ENCODE measurements around the gene GBP1.
"Not testable (repeated sequence)": the region's sequence is repeated elsewhere in the genome, so short reads cannot be mapped to it uniquely, and the experiment has no call there.

The GBP1 gene

DNA sequence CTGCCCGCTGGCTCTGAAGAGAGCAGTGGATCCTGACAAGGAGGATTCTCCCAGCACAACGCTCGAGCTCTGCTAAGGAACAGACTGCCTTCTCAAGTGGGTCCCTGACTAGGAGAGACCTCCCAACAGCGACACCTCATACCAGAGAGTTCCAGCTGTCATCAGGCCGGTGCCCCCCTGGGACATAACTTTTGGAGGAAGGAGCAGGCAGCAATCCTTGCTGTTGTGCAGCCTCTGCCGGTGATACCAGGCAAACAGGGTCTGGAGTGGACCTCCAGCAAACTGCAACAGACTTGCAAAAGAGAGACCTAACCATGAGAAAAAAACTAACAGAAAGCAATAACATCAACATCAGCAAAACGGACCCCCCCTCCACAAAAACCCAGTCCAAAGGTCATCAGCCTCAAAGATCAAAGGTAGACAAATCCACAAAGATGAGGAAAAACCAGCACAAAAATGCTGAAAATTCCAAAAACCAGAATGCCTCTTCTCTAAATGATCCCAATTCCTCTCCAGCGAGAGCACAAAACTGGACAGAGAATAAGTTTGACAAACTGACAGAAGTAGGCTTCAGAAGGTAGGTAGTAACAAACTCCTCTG, 7.6 kb upstream of the GBP1 start:
- H3K9me3 Mint-ChIP-seq, H3K27me3 Mint-ChIP-seq, H3K27ac Mint-ChIP-seq, H3K4me3 Mint-ChIP-seq, H3K36me3 Mint-ChIP-seq: not testable (repeated sequence)
- peaks cover 28% of the 10 kb centered on the region for H3K4me1 Mint-ChIP-seq

DNA sequence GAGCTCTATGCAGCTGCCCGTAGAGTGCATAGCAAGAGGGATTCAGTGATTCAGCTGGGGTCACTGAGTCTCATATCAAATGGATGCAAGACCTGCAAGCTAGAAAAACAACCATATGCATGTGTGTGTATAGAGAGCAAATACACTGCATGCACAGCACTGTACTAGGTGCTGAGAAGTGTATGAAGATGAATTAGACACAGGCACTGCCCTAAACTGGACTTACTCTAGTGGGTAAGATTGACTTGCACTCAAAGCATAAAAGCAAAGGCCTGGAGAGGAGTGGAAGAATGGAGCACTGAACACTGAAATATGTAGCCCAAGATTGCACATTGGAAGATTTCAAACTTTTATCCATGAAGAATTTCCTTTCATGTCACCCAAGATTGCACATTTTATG, 5.5 kb upstream of the GBP1 start:
- Mint-ChIP-seq H3K4me1 (peaks cover 30% of the 10 kb centered on the region), H3K36me3 (peaks cover 9% of the 10 kb centered on the region), H3K27ac (peak overlapping the region; percentile 99), H3K27me3 (no peaks in the 10 kb centered on the region), H3K4me3 (peak overlapping the region; percentile 93), H3K9me3 (peaks cover 5% of the 10 kb centered on the region)

DNA sequence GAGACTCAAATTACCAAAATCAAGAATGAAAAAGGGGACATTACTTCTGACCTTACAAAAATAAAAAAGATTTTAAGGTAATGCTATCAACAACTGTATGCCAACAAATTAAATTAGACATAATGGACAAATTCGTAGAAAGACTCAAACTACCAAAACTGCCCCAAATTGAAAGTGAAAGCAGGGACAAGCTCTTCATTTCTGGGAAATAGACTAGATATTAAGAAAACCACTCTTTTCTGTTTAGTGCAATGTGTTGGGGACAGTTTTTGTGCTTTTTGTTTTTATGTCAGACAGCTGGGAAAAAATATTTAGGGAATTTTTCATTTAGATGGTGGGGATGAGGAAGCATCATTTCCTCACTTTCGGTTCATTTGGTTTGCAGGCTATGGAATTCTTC, 4.9 kb upstream of the GBP1 start:
- peaks cover 9% of the 10 kb centered on the region for H3K36me3 Mint-ChIP-seq
- no peaks in the 10 kb centered on the region for H3K27me3 Mint-ChIP-seq
- H3K9me3 Mint-ChIP-seq: peaks cover 5% of the 10 kb centered on the region
- H3K27ac Mint-ChIP-seq: peak overlapping the region; percentile 99
- peak overlapping the region; percentile 93 for H3K4me3 Mint-ChIP-seq
- peaks cover 35% of the 10 kb centered on the region for H3K4me1 Mint-ChIP-seq

DNA sequence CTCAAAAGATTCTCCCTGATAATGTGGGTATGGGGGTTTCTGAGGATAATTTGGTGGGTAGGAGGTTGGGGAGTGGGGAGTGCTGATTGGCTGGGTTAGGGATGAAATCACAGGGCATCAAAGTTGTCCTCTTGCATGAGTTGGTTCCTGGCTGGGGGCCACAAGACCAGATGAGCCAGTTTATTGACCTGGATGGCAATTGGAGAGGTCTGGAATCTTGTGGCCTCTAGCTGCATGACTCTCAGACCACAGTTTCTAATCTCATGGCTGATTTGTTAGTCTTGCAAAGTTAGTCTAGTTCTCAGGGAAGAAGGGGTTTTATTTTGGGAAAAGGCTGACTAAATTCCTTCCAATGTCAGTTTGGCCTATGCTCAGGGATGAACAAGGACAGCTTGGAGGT, 3.3 kb upstream of the GBP1 start:
- Mint-ChIP-seq H3K4me3 (no peak overlapping the region), H3K27ac (peak overlapping the region; percentile 9), H3K36me3 (peaks cover 10% of the 10 kb centered on the region), H3K27me3 (no peaks in the 10 kb centered on the region), H3K9me3 (peaks cover 5% of the 10 kb centered on the region), H3K4me1 (peaks cover 44% of the 10 kb centered on the region)

DNA sequence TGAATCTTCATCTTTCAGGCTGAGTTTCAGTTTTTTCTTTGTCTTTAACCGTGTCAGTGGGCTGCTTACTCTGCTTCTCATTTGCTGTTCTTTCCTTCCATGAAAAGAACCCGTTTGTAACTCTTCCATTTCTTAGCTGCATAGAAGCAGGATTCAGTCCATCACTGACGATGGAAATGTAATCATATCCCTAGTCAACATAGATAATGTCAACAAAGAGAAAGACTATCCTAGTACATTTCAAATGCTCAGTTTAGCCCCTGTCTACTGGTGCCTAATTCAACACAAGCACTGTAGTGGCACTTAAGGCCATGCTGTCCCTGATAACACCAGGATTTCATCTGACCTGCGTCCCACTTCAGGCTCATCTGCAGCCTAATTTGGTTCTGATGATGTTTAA, 376 bp downstream of the GBP1 start:
- no peaks in the 10 kb centered on the region for H3K9me3 Mint-ChIP-seq
- H3K4me3 Mint-ChIP-seq: peak overlapping the region; percentile 94
- peak overlapping the region; percentile 99 for H3K27ac Mint-ChIP-seq
- peaks cover 36% of the 10 kb centered on the region for H3K36me3 Mint-ChIP-seq
- H3K27me3 Mint-ChIP-seq: no peaks in the 10 kb centered on the region
- peaks cover 65% of the 10 kb centered on the region for H3K4me1 Mint-ChIP-seq

GRCh38 chr1:89063094-89063493, 1.9 kb downstream of the GBP1 start:
- Mint-ChIP-seq H3K9me3 (no peaks in the 10 kb centered on the region), H3K4me3 (peak overlapping the region; percentile 94), H3K4me1 (peaks cover 57% of the 10 kb centered on the region), H3K36me3 (peaks cover 39% of the 10 kb centered on the region), H3K27me3 (no peaks in the 10 kb centered on the region), H3K27ac (peak overlapping the region; percentile 99)

- H3K4me3 Mint-ChIP-seq: peak overlapping the region; percentile 94
- H3K27ac Mint-ChIP-seq: peak overlapping the region; percentile 33
- H3K9me3 Mint-ChIP-seq: no peaks in the 10 kb centered on the region
- H3K36me3 Mint-ChIP-seq: peaks cover 46% of the 10 kb centered on the region
- no peaks in the 10 kb centered on the region for H3K27me3 Mint-ChIP-seq
- H3K4me1 Mint-ChIP-seq: peaks cover 48% of the 10 kb centered on the region
Observed at GRCh38 chr1:89060091-89060490, 4.9 kb downstream of the GBP1 start.

DNA sequence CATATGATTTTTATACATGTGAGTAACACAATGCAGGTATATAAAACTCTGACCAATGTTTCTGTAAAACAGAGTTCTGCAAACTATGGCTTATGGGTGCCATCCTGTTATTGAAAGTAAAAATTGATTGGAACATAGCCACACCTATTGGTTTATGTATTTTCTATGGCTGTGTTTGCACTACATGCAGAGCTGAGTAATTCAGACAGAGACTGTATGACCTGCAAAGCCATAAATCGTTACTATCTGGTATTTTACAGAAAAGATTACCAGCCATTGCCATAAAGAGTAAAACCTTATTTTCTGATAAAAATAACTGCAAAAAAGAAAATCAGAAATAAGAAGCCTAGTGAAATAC, 13.1 kb downstream of the GBP1 start:
- H3K27me3 Mint-ChIP-seq: no peaks in the 10 kb centered on the region
- peaks cover 31% of the 10 kb centered on the region for H3K36me3 Mint-ChIP-seq
- H3K4me1 Mint-ChIP-seq: peaks cover 8% of the 10 kb centered on the region
- no peak overlapping the region for H3K27ac Mint-ChIP-seq
- no peak overlapping the region for H3K4me3 Mint-ChIP-seq
- no peaks in the 10 kb centered on the region for H3K9me3 Mint-ChIP-seq

- no peak overlapping the region for H3K27ac Mint-ChIP-seq
- H3K4me1 Mint-ChIP-seq: peaks cover 8% of the 10 kb centered on the region
Observed at GRCh38 chr1:89051300-89051954, 13.6 kb downstream of the GBP1 start.

GRCh38 chr1:89050649-89051033, 14.4 kb downstream of the GBP1 start:
- no peaks in the 10 kb centered on the region for H3K27me3 Mint-ChIP-seq
- no peak overlapping the region for H3K27ac Mint-ChIP-seq
- H3K9me3 Mint-ChIP-seq: no peaks in the 10 kb centered on the region
- H3K4me1 Mint-ChIP-seq: peaks cover 8% of the 10 kb centered on the region
- H3K36me3 Mint-ChIP-seq: peaks cover 25% of the 10 kb centered on the region
- no peak overlapping the region for H3K4me3 Mint-ChIP-seq

More at GRCh38 chr1:89051300-89051954, 13.6 kb downstream of the GBP1 start:
- H3K4me3 Mint-ChIP-seq: no peak overlapping the region
- no peaks in the 10 kb centered on the region for H3K27me3 Mint-ChIP-seq
- H3K9me3 Mint-ChIP-seq: no peaks in the 10 kb centered on the region
- H3K36me3 Mint-ChIP-seq: peaks cover 27% of the 10 kb centered on the region

- Mint-ChIP-seq H3K36me3 (peaks cover 25% of the 10 kb centered on the region), H3K27ac (peak overlapping the region; percentile 75)
- H3K27me3 Mint-ChIP-seq, H3K9me3 Mint-ChIP-seq, H3K4me3 Mint-ChIP-seq, H3K4me1 Mint-ChIP-seq: not testable (repeated sequence)
Observed at GRCh38 chr1:89049901-89050648, 14.9 kb downstream of the GBP1 start.

GRCh38 chr1:89049187-89049586, 15.8 kb downstream of the GBP1 start:
- not testable (repeated sequence) for H3K9me3 Mint-ChIP-seq

GRCh38 chr1:89047734-89048133, 17.3 kb downstream of the GBP1 start:
- H3K36me3 Mint-ChIP-seq: peaks cover 22% of the 10 kb centered on the region
- no peaks in the 10 kb centered on the region for H3K27me3 Mint-ChIP-seq
- no peak overlapping the region for H3K4me3 Mint-ChIP-seq
- no peaks in the 10 kb centered on the region for H3K9me3 Mint-ChIP-seq
- H3K4me1 Mint-ChIP-seq: peaks cover 15% of the 10 kb centered on the region
- H3K27ac Mint-ChIP-seq: peak overlapping the region; percentile 6

More at GRCh38 chr1:89049187-89049586, 15.8 kb downstream of the GBP1 start:
- H3K36me3 Mint-ChIP-seq: peaks cover 24% of the 10 kb centered on the region
- not testable (repeated sequence) for H3K27ac Mint-ChIP-seq, H3K4me3 Mint-ChIP-seq, H3K27me3 Mint-ChIP-seq
- H3K4me1 Mint-ChIP-seq: peaks cover 12% of the 10 kb centered on the region

- not testable (repeated sequence) for H3K9me3 Mint-ChIP-seq, H3K4me3 Mint-ChIP-seq, H3K27ac Mint-ChIP-seq, H3K27me3 Mint-ChIP-seq
- peaks cover 15% of the 10 kb centered on the region for H3K4me1 Mint-ChIP-seq
- peaks cover 22% of the 10 kb centered on the region for H3K36me3 Mint-ChIP-seq
Observed at GRCh38 chr1:89046318-89047183, 18.5 kb downstream of the GBP1 start.

DNA sequence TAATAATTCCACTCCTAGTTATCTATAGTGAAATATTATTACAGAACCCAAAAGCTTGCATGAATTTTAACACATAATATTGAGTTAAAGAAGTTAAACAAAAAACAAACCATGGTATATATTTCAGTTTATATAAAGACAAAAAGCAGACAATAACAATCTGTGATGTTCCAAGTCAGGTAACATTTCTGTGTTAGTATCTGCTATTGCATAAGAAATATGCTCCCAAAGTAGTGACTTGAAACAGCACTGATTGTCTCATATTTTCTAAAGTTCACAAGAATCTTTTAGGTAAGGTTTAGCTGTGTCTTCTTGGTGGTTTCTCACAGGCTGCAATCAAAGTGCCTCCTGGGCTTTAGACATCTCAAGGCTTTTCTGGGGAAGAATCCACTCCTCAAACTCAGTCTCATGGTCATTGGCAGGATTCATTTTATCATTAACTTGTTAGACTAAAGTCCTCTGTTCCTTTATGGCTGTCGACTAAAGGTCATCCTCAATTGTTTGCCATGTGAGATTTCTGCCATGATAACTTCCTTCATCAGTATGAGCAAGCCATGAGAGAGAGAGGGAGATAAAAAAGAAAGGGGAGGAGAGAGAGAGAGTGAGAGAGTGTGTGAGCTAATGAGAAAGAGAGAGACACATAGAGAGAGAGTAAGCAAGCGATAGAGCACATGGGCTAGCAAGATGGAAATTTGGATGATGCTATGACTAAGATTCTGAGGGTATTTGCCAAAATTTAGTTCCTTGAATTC, 19.9 kb downstream of the GBP1 start:
- Mint-ChIP-seq H3K27ac (no peak overlapping the region), H3K9me3 (peaks cover 6% of the 10 kb centered on the region), H3K36me3 (peaks cover 21% of the 10 kb centered on the region), H3K27me3 (no peaks in the 10 kb centered on the region), H3K4me1 (peaks cover 29% of the 10 kb centered on the region), H3K4me3 (no peak overlapping the region)

All from activated naive CD4-positive, alpha-beta T cell treated with anti-CD3 and anti-CD28 coated beads, Interleukin-2, amount 50 U/mL, for 24 hours (primary cell).